NCI-H510A (cell line): ENCODE data around the gene RXFP1.

Experiments
- DNase-seq: peaks from one replicate; lab custom pipeline; 2025; lab: John Stamatoyannopoulos, UW

RXFP1 gene

DNA sequence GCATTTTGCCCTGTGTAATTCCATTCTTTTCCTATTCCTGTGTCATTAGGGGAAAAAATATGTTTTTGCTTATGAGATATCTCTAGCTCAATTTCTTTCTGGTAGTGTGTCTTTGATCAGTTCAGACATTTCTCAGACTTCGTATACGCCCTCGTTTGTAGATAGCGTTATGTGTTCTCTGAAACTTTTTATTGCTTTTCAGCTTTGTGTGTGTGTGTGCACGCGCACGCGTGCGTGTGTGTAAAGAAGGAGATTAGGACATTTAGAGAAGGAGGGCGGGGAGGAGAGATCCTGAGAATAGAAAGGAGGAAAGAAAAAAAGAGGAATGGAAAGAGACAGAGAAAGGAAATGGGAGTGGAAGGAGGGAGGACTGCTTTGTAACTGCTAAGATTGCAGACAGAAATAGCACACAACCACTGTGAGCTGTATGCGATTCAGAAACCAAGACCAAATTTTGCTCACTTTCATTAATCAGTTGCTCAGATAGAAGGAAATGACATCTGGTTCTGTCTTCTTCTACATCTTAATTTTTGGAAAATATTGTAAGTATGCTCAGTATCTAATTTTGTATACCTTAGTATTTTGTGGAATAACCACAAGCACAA, at the start of gene RXFP1:
Gene RXFP1, plus strand, starts transcription at position 399 of the 605 bp plus-strand sequence. Its CDS starts 95 bp downstream, at position 494.
- no peak for DNase-seq

DNA sequence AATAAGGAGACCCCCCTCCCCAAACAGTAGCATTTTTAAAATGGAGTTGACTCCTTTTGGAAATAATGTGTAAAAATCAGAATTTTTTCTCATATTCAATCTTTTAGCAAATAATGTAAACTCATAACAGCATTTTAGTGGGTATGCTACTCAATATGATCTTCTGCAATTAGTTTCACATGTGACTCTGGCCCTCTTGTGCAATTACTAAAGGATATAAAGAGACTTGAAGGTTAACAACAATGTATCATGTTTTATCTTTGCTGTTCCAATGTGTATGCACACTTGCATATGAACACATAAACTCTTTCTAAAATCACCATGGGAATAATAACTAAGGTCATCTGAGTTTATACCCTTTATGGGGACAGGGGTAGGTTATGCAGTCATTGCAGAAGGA, 39.9 kb upstream of the RXFP1 start:
- no peak for DNase-seq

DNA sequence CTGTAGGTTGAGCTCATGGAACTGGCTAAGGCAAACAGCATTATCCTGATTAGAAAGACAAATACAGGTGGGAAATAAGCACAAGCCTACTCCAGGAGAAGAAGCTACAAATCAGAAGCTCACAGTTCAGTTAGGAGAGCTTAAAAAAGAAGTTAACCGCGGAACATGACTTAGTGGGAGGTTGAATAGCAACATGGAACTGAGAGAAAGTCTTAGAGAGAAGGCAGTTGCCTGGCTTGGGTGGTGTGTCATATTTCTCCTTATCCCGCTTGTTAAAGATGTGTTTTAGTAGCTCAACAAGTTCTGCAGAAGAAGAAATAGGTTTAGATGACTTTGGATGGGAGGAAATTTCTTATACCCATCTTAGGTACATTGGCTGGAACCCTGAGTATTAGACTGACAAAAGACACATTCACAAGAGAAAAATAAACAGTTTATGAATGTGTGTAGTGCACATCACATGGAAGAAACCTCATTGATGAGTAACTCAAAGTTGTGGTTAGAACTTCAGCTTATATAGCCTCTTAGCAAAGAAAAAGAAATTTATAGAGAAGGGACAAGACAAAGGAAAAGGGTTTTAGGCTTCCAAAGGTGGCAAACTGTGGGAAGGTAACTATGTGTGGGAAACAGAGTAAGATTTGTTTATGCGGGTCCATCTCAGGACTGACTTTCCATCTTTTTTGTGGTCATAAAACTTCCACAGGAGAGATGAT, 37.4 kb upstream of the RXFP1 start:
- no peak for DNase-seq

DNA sequence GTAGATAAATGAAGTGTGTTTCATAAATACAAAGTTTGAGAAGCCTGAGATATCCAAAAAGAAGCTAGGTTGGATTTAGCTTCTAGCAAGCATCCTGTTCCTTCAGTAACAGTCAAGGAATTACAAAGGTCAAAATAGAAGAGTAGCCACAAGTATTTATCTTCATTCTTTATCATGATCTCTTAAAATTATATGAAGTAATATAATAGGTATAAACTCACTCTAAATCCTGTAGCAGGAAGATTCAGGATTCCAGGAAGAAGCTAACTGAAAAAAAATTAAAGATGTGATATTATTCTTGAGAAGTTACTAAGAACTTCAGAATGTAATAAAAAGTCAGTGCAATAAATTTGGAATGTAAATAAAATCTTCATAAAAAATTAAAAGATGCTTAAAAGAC, 31.1 kb upstream of the RXFP1 start:
- no peak for DNase-seq

DNA sequence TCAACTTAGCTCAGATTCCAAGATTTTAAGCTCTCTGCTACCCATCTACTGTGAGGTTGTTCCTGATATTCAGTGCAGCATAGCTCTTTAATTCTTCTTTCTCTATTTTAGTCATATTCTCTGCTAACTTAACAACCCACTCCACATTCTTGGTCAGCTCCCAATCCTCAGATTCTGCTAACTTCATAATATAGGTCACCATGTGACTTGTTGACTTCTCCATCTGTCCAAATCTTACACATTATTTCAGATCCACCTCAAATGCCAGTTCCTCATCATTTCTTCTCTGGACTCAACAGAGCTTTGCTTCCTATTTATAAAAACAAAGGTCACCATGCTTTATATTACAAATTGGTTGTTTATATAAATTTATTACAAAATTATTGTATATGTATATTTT, 29.3 kb upstream of the RXFP1 start:
- no peak for DNase-seq

DNA sequence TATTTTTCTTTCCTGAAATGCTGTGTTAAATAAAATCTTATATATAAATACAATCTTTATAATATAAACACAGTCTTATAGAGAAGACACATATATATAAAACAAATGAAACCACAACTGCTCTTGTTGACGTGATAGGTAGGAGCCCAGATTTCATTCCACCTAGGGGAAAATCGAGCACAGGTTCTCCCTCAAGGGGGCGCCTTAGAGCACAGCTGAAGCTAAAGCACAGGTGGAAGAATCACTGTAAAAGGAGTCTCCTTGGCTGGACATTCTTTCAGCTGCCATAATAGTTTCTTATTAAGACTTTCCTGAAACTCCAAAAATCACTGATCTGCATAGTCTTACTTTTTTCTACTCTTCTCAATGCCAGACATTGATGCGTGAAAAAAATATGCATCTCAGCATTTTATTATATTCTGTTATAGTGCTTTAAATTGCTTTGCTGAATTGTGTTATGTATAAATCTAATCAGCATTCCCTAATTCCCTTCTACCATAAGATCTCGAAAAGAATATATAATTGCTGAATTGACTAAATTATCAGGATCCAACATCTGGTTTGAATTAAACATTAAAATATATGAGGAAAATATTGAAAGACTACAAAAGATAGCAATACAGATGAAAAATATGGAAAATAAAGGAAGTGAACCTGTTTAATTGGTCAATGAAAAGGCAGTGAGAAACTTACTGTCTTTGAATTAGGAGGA, 25.5 kb upstream of the RXFP1 start:
- DNase-seq: no peak

DNA sequence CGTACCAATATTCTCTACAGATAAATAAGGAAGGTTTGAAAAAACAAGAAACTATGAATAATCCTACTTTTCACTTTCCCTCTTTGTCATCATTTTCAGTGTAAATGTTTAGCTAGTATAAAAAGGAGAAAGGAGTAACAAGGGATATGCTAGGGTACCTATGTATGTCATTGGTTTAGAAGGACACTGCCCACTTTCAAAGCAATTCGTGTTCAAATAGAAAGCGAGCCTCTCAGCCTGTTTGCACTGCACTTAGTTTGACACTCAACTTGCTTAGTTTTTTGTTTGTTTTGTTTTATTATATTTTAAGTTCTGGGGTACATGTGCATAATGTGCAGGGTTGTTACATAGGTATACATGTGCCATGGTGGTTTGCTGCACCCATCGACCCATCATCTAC, 21.6 kb upstream of the RXFP1 start:
- peak; percentile 24 for DNase-seq

DNA sequence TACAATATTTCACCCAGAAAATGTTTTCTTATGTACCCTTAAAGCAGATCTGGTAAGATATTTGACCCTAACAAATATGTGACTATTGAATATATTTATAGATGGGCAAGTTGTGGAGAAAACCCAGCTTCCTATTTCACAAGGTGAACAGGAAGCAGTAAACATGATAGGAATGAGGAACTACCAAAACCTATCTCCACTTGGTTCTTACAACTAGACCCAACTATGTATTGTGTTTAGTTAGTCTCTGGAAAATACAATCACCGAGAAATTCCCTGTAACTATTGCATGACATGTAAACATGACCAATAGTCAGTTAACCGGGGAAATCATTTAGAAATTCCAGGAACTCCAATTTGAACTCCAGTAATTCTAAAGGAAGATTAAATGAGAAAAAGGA, 8.4 kb upstream of the RXFP1 start:
- DNase-seq: no peak

DNA sequence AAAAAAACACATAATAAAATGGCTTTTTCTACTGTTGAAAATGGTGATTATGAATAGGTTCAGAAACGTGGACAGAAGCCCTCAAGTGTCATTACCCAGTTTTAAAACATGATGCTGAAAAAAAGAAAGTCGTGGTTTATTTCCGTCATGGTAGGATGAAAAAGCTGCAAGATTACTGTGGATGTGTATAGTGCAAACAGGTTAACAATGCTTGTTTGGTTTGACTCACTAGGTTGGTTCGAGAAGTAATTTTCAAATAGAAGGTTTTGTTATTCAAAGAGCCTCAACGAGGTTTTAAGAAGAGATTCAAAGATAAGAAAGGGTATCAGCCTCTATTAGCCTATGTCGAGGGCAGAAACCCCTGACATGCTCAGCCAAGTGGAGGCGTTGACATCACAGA, 2.5 kb upstream of the RXFP1 start:
- DNase-seq: no peak

DNA sequence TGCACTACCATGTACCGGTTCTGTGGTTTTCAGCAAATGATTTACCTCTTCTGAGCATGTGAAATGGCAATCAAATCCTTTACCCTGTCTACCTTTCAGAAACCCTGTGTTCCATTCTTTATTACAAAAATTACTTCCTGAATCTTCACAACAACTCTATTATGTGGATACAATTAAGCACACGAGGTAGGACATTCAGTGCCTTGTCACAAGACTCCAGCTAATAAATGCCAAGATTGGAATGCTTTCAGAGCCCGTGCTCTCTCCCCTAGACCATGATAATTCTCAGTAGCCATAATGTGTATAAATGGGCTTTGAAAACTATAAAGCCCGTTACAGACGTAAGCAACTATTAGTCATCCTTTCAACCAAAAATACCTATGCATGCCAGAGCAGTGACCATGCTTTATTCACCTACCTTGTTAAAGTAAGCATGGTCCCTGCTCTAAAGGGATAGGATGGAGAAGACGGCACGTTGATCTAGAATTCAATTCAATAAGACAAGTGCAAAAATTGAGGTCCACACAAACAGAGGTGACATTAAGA, 2.4 kb downstream of the RXFP1 start:
- no peak for DNase-seq

DNA sequence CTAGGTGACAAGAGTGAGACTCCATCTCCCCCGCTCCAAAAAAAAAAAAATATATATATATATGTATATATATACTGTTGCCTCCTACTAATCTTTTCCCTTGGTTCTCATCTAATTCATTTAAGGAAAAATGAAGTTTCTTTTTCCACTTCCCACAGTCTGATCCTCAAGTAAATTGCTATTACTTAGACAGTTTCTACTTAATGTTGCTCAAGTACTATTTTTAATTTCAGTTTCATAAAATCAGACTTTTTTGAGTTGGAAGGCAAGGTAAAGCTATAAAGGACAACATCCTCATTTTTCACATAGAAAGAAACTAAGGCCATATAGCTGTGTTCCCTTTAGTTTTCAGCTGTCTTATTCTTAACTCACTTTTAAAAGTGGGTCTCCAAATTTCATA, 5.8 kb downstream of the RXFP1 start:
- no peak for DNase-seq

DNA sequence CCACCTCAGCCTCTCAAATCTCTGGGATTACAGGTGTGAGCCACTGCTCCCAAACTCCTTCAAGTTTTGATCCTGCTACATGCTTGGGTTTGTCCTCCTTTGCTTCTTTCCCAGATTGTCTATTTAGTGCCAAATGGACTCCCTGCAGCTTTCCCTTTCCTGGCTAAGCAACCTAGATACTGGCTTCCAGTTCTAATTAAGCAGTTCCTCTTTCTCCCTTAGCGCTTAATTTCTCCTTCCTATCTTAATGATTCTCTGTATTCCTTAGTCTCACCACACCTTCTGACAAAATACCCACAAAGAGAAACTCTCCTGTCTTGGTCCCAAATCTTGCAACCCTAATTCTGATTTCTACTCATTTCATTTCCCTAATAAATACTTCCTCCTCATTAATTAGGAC, 7.8 kb downstream of the RXFP1 start:
- no peak for DNase-seq

DNA sequence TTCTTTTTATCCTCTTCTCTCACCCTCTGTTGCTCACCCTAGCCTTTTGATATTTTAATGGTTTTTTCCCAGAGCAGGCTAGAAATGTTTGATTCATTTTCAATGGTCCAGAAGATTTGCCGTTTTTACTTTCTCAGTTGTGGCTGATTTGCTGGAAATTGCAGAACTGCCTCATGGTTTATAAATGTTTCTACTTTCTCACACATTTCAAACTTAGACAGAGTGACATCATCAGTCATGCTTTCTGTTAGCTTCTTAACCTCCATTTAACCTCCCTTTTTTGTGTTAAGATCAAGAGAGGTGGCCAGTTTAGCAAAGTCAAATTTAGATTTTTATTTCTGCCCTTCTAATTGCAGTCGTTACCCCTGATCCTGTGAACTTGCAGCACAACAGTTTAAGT, 8.7 kb downstream of the RXFP1 start:
- no peak for DNase-seq

DNA sequence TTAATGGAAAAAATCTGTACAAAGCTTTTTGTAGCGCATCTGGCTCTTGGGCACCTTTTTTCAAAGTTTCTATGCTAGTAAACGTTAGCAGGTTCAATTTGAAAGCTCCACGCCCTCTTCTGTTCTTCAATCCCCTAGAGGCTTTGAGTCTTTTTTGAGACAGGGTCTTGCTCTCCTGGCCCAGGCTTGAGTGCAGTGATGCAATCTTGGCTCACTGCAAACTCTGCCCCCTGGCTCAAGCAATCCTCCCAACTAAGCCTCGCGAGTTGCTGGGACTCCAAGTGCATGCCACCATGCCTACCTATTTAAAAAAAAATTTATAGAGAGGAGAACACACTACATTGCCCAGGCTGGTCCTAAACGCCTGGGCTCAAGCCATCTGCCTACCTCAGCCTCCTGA, 9.2 kb downstream of the RXFP1 start:
- no peak for DNase-seq

DNA sequence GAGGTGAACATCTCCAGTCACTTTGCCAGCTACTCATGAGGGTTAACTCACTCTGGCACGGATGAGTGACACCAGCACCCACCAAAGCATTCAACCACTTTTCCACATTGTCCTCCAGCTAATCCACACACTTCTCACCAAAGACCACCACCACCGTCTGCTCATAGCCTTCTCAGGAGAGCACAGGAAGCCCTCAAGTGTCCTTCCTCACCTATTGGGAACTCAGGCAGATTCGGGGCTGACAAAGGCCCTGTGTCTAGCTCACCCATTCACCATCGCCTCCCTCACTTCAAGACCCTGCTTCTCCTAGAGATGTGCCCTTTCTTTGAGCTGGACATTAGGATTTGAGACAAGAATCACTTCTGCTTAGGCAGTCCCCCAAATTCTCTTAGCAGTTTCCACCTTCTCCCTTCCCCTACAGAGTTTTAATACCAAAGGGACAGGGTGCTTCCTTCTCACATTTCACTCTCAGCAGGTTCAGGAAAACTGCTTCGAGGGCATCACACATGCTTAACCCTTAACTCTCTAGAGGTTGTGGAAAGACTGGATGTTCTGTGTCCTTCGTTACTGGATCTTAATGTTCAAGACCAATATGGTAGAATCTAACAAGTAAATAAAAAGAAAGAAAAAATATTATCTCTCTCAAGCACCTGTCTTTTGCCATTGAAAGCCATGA, 11.0 kb downstream of the RXFP1 start:
- no peak for DNase-seq

DNA sequence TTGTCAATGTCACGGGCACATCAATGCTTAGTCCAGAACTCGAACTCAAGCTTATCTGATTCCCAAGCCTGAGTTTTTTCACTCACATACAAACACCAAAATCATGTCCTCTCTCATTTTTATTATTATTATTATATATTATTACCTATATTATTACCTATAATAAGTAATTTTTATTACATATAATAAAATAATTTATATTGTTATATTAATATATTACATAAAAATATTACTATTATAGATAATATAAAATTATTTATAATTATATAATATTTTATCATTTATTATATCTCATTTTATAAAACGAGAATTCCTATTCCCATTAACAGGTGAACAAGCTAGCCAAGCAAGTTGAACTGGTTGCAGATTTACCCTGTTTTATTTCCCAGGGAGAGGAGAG, 13.0 kb downstream of the RXFP1 start:
- no peak for DNase-seq

DNA sequence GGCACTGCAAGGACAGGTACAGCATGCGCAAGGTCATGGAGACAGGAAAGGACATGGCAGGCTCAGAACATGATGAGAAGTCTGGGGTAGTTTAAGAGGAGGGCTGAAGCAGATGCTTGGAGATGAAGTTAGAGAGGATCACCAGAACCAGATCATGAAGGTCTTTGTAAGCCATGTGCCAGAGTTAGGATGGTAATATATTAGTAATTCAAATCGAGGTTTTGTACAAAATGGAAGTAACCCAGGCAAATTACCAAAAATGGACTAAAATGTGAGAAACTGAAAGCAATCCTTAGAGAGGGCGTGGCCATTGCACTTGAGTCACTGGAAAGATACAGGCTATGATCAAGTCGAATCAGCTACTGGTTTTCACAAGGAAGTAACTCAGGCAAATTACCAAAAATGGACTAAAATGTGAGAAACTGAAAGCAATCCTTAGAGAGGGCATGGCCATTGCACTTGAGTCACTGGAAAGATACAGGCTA, 13.5 kb downstream of the RXFP1 start:
- DNase-seq: no peak

DNA sequence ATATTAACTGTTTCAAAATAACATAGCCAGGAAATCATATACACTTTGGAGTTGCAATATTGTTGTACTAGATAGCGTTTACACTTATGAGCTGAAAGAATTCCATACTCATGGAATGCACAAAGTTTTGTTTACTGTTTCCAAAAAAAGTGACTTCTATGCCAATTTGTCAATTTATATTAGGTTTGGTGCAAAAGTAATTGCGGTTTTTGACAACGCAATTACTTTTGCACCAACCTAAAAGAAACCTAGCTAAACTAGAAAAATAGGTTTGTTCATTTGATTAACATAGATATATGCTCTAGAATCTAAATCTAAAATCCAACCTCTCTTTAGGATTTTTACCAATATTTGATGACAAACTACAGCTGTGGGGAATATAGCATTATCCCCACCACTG, 15.2 kb downstream of the RXFP1 start:
- no peak for DNase-seq

DNA sequence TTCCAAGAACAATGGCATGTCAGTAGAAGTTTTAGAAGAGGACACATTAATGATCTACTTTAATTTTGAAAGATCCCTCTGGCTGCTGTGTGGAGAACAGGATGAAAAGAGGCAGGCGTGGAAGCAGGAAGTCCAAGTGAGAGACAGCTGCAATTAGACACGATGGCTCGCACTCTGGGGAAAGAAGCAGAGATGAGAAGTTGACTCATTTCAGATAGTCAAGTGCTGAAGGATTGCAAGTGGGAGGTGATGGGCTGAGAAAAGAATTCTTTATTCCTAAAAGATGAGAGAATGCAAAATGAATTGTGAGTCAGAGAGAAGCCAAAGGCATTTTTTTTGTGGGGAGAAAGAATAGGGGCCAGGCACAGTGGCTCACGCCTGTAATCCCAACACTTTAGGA, 16.5 kb downstream of the RXFP1 start:
- DNase-seq: no peak

DNA sequence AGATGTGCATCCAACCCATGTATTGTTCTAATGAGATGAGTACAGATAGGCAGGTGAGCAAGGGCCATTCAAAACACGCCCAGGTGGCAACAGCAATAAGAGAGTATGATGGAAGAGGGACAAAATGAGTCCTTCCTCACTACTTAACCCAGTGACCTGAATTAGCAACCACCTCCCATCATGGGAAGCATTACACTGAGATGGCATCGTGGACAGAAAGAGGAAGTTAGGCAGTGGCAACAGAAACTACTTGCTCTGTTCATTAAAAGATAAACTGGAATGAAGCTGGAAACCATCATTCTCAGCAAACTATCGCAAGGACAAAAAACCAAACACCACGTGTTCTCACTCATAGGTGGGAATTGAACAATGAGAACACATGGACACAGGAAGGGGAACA, 17.2 kb downstream of the RXFP1 start:
- DNase-seq: no peak

DNA sequence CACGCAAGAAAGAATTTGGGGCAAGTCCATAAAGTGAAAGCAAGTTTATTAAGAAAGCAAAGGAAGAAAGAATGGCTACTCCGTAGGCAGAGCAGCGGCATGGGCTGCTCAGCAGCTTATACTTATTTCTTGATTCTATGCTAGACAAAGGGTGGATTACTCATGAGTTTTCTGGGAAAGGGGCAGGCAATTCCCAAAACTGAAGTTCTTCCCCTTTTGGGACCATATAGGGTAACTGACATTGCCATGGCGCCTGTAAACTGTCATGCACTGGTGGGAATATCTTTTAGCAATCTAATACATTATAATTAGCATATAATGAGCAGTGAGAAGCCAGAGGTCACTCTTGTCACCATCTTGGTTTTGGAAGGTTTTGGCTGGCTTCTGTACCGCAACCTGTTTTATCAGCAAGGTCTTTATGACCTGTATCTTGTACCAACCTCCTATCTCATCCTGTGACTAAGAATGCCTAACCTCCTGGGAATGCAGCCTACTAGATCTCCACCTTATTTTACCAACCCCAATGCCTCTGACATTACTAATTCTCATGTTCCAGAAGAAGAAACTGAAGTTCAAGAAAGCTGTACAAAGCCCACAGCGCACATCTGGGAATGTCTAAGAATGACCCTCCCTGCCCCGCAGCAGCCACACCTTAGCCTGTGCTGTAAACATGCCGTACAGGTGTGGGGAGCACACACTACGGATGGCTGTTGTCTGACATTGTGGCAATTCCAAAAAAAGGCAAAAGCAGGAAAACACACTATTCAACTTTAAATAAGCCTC, 18.6 kb downstream of the RXFP1 start:
- DNase-seq: no peak

DNA sequence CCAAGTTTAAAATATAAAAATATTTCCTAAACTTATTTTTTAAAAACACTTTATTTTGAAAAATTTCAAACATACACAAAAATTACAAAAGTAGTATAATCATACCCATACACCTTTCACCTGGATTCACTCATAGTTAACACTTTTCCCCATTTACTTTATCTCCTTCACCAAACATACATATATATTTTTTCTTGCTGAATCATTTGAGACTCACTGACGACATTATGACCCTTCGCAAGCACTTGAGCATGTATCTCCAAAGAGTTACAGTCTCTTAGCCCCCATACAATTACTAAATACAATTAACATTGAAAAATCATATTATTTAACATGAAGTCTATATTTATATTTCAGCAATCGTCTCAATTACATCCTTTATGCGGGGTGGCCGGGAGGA, 19.8 kb downstream of the RXFP1 start:
- no peak for DNase-seq
